ENCODE results near the gene ROR2. TPM values are rescaled to one million over a fixed set of nuclear protein-coding genes. Genes with fewer than 3 reads are reported as not detected.

The ROR2 gene
- total RNA-seq, 4 donors from 2014 or later = 1.8 to 4.2 (median 2.7) TPM

DNA sequence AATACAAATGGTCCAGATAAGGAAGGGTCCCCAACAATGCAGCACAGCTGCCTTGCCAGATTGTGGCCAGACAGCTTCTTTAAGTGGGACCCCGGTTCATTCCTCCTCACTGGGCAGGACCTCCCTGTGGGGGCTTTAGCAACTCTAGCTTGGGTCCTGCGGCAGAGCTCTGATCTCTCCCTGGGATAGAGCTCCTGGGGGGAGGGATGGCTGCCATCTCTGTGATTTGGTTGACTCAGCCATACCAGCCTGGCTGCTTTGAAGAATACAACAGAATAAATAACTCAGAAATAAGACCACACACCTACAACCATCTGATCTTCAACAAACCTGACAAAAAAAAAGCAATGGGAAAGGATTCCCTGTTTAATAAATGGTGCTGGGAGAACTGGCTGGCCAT lies 22.7 kb upstream of the ROR2 start:
- Histone ChIP-seq H3K4me1 (no peaks in the 10 kb centered on the region), H3K27ac (no peak overlapping the region), H3K36me3 (no peaks in the 10 kb centered on the region), H3K9me3 (peaks cover 0 to 5% (median 0%) of the 10 kb centered on the region in 4 donors), H3K27me3 (no peaks in the 10 kb centered on the region), H3K4me3 (no peak overlapping the region)
- WGBS, 2 donors = 33 to 42% methylated on average over 2 of the region's 2 CpGs
- TF ChIP-seq EP300 (IDR thresholded peaks at IDR 0.05) (no peak), POLR2A (IDR thresholded peaks at IDR 0.05) (no peak)
- no peak for DNase-seq (ENCODE audit: low spot score in 2 of 2)

DNA sequence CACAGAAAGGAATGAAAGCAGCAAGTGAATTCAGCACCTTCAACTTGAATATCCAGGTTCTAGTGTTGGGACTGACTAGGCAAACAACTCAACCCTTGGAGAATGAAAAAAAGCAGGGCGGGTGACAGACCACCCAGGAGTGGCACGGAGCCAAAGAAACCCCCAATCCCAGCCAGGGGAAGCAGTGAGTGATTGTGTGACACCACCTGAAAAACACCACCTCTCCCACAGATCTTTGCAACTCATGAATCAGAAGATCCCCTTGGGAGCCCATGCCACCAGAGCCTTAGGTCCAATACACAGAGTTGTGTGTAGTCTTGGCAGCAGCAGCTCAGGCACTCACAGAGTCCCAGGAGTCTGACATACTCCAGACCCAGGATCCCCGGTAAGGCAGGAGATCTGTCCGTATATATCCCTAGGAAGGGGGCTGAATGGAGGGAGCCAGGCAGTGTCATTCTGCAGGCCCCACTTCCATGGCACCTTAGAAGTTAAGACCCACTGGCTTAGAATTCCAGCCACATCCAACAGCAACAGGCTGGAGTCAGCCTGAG lies 22.1 kb upstream of the ROR2 start:
- DNase-seq (ENCODE audit: low spot score in 2 of 2) = no peak
- WGBS, 2 donors = 60 to 76% methylated on average over 3 to 4 of the region's 4 CpGs
- Histone ChIP-seq H3K4me3 (no peak overlapping the region), H3K36me3 (no peaks in the 10 kb centered on the region), H3K27me3 (no peaks in the 10 kb centered on the region), H3K4me1 (no peaks in the 10 kb centered on the region), H3K9me3 (peaks cover 0 to 4% (median 0%) of the 10 kb centered on the region in 4 donors), H3K27ac (no peak overlapping the region)
- TF ChIP-seq, protein P1, sequence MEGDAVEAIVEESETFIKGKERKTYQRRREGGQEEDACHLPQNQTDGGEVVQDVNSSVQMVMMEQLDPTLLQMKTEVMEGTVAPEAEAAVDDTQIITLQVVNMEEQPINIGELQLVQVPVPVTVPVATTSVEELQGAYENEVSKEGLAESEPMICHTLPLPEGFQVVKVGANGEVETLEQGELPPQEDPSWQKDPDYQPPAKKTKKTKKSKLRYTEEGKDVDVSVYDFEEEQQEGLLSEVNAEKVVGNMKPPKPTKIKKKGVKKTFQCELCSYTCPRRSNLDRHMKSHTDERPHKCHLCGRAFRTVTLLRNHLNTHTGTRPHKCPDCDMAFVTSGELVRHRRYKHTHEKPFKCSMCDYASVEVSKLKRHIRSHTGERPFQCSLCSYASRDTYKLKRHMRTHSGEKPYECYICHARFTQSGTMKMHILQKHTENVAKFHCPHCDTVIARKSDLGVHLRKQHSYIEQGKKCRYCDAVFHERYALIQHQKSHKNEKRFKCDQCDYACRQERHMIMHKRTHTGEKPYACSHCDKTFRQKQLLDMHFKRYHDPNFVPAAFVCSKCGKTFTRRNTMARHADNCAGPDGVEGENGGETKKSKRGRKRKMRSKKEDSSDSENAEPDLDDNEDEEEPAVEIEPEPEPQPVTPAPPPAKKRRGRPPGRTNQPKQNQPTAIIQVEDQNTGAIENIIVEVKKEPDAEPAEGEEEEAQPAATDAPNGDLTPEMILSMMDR (IDR thresholded peaks at IDR 0.05) = no peak
- TF ChIP-seq EP300 (IDR thresholded peaks at IDR 0.05) (no peak), POLR2A (IDR thresholded peaks at IDR 0.05) (no peak)

DNA sequence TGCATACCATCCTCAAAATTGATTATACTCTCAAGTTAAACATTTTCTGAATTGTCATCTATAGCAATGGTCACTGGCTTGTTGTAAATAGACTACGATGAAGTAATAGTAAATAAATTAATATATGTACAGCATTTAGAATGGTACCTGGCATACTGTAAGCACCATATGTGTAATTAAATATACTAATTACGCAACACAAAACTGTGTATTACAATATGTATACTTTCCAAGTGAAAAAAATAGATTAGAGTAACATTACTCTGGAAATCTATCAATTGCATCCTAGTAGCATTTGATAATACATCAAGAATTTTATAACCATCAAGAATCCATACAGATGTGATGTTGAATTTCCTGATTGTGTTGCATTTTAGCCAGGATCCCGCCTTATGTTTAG lies 17.2 kb upstream of the ROR2 start:
- no peak for DNase-seq (ENCODE audit: low spot score in 2 of 2)
- Histone ChIP-seq H3K27ac (no peak overlapping the region), H3K9me3 (peaks cover 0 to 6% (median 0%) of the 10 kb centered on the region in 4 donors), H3K27me3 (no peaks in the 10 kb centered on the region), H3K4me3 (no peak overlapping the region), H3K36me3 (no peaks in the 10 kb centered on the region), H3K4me1 (no peaks in the 10 kb centered on the region)
- TF ChIP-seq, protein P1 (IDR thresholded peaks at IDR 0.05) = no peak
- no peak for TF ChIP-seq POLR2A (IDR thresholded peaks at IDR 0.05)
- no peak for TF ChIP-seq EP300 (IDR thresholded peaks at IDR 0.05)
- WGBS, 2 donors = 87 to 90% methylated on average over 3 of the region's 3 CpGs

DNA sequence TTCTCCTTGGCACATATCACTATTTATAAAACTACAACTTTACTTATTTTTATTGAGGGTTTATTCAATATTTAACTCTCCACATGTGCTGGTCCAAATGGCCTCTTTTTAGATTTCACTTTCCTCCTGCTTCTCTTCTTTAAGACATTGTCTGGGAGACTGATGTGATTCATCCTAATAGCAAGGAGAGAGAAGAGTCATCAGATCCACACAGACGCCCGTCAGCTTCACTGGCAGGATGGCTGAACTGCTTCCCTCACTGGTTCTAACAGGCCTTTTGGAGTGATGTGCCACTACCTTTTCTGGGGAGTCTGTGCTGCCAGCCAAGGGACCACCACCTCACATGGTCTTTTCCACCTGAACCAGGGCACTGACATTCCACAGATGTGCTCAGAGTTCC lies 16.5 kb upstream of the ROR2 start:
- H3K27ac ChIP-seq = no peak overlapping the region
- DNase-seq (ENCODE audit: low spot score in 2 of 2) = no peak
- no peak for TF ChIP-seq POLR2A (IDR thresholded peaks at IDR 0.05)
- H3K4me3 ChIP-seq = no peak overlapping the region
- no peaks in the 10 kb centered on the region for H3K36me3 ChIP-seq
- H3K4me1 ChIP-seq = no peaks in the 10 kb centered on the region
- H3K27me3 ChIP-seq = no peaks in the 10 kb centered on the region
- 80% methylated on average over 2 of the region's 2 CpGs for WGBS, 2 donors
- peaks cover 0 to 6% (median 0%) of the 10 kb centered on the region in 4 donors for H3K9me3 ChIP-seq

DNA sequence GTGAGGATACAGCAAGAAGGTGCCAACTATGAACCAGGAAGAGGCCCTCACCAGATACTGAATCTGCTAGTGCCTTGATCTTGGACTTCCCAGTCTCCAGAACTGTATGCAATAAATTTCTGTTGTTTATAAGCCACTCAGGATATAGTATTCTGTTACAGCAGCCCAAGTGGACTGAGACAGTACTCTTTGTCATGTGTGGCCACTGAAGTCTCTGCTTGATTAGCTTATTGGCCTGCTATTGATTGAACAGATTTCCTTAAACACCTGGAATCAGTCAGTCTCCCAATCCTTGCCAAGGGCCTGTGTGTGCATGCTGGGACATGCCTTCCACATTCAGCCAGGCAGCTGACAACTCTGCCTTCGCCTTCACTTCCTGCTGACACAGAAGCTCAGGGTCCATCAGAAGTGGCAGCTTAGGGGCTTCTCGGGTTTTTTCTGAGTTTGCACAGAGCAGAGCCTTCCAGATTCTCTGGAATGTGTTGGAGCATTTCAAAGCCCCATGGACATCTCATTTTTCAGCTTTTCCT lies 13.7 kb upstream of the ROR2 start:
- Histone ChIP-seq H3K27ac (no peak overlapping the region), H3K4me1 (no peaks in the 10 kb centered on the region), H3K36me3 (no peaks in the 10 kb centered on the region), H3K27me3 (no peaks in the 10 kb centered on the region), H3K4me3 (no peak overlapping the region), H3K9me3 (peaks cover 0 to 30% (median 0%) of the 10 kb centered on the region in 4 donors)
- 63 to 64% methylated on average over 2 of the region's 2 CpGs for WGBS, 2 donors
- no peak for DNase-seq (ENCODE audit: low spot score in 2 of 2)
- TF ChIP-seq POLR2A (IDR thresholded peaks at IDR 0.05) (no peak), EP300 (IDR thresholded peaks at IDR 0.05) (no peak)
- TF ChIP-seq, protein P1 (IDR thresholded peaks at IDR 0.05) = no peak

DNA sequence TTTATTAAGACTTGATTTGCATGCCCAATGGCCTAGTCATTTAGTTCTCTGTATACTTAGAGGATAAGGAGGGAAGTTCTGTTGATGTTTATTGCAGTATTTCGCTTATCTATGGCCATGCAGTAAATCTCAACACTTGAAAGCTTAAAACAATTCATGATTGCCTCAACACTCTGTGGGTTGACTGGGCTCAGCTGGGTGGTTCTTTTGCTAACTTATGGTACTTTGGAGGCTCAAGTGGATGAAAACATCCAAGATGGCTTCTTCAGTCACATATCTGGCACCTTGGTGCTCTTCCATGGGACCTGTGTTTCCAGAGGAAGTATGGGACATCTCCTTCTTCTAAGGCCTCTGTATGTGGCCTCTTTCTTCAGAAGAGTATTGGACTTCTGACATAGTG lies 10.3 kb upstream of the ROR2 start:
- DNase-seq (ENCODE audit: low spot score in 2 of 2) = no peak
- Histone ChIP-seq H3K4me3 (no peak overlapping the region), H3K27ac (no peak overlapping the region), H3K9me3 (peaks cover 0 to 30% (median 0%) of the 10 kb centered on the region in 4 donors), H3K4me1 (no peaks in the 10 kb centered on the region), H3K27me3 (no peaks in the 10 kb centered on the region), H3K36me3 (no peaks in the 10 kb centered on the region)
- WGBS, 2 donors = 71 to 85% methylated on average over 1 of the region's 1 CpG
- TF ChIP-seq EP300 (IDR thresholded peaks at IDR 0.05) (no peak), POLR2A (IDR thresholded peaks at IDR 0.05) (no peak)
- TF ChIP-seq, protein P1 (IDR thresholded peaks at IDR 0.05) = no peak
